K562 (cell line): ENCODE data around the gene TECPR2. TPM values are rescaled to one million over a fixed set of nuclear protein-coding genes. Genes with fewer than 3 reads are reported as not detected.

Source experiments
- ATAC-seq: fragments of 200-7000 bp; cut with Tn5 transposase; 3 replicates; pipeline ENCODE4 v1.9.1; 2020; ENCODE audit warnings: moderate library complexity
- BruUV-seq: library from RNA; stranded (reverse); fragments of 400-500 nt; replicated peaks from 2 replicates; lab custom pipeline; 2021; lab: Mats Ljungman, UMichigan
- CTCF ChIA-PET: fragments of 300-600 bp; formaldehyde crosslinking; extraction: SDS; loops from one replicate; lab custom pipeline; 2021; ENCODE audit warnings: low intra/inter-chr PET ratio; lab: Yijun Ruan, JAX
- POLR2A ChIA-PET: fragments of 300-600, 350-650 bp; sonication (Branson Sonifier 250); formaldehyde crosslinking; extraction: SDS; loops from one replicate; lab custom pipeline; 2021; ENCODE audit warnings: antibody characterized with exemption, inconsistent platforms; lab: Yijun Ruan, JAX
- DNase-seq, 4 experiments: peaks; one replicate each; pipeline versions ENCODE4 v3.0.0 to v3.0.0-alpha.2; 2011 to 2018; ENCODE audit warnings: low spot score in 3 of 4, mixed read lengths in 3 of 4; ENCODE audit errors: extremely low read depth in 1 of 4
- FAIRE-seq: peaks from 2 replicates; lab custom pipeline; 2011; peaks lifted over from hg19 to GRCh38; lab: Jason Lieb, UNC
- H2AFZ ChIP-seq: 2 replicates; pipeline ENCODE4 v1.6.0; 2011; ENCODE audit warnings: low read depth, low read length, control low read depth, inconsistent platforms
- H3K27ac ChIP-seq: fragments of 200-600 bp; 3 replicates; pipeline ENCODE4 v1.8.0; 2011; ENCODE audit warnings: low read depth, mild to moderate bottlenecking, control low read depth, inconsistent platforms, low read length, moderate library complexity, mixed read lengths; ENCODE audit errors: extremely low read depth
- H3K27me3 ChIP-seq, 2 experiments: fragments of 300-600 bp in 1 of 2; 2 replicates in 1 of 2; 3 replicates in 1 of 2; pipeline versions ENCODE4 v1.6.0 to v1.8.0; 2011; ENCODE audit warnings: inconsistent platforms in 2 of 2, low read length in 2 of 2, mild to moderate bottlenecking in 1 of 2, mixed read lengths in 1 of 2, moderate library complexity in 1 of 2; ENCODE audit not compliant: control insufficient read depth in 2 of 2, insufficient read depth in 2 of 2
- H3K36me3 ChIP-seq: fragments of 300-600 bp; 3 replicates; pipeline ENCODE4 v1.8.0; 2011; ENCODE audit warnings: mild to moderate bottlenecking, low read length, inconsistent platforms; ENCODE audit not compliant: control insufficient read depth, insufficient read depth
- H3K4me1 ChIP-seq, 2 experiments: fragments of 200-600 bp in 1 of 2; replicated peaks in 1 of 2; 2 replicates in 1 of 2; 3 replicates in 1 of 2; pipeline versions ENCODE4 v1.5.1 to v1.8.0; 2011; ENCODE audit warnings: inconsistent platforms in 2 of 2, low read length in 2 of 2, mild to moderate bottlenecking in 1 of 2, mixed read lengths in 1 of 2, moderate library complexity in 1 of 2; ENCODE audit not compliant: control insufficient read depth in 2 of 2, insufficient read depth in 2 of 2
- H3K4me2 ChIP-seq: 2 replicates; pipeline ENCODE4 v1.6.1; 2011; ENCODE audit warnings: low read length, control low read depth, inconsistent platforms, mixed read lengths; ENCODE audit not compliant: insufficient read depth
- H3K4me3 ChIP-seq: fragments of 200-600 bp; sonication (generic), shearing (Covaris generic); 2 replicates; pipeline ENCODE4 v1.5.1; 2016; ENCODE audit warnings: control low read depth, inconsistent platforms
- H3K79me2 ChIP-seq: fragments of 200-600 bp; 3 replicates; pipeline ENCODE4 v1.8.0; 2011; ENCODE audit warnings: low read length, inconsistent platforms; ENCODE audit not compliant: control insufficient read depth, insufficient read depth
- H3K9ac ChIP-seq, 2 experiments: 2 replicates each; pipeline versions ENCODE4 v1.6.0 to v1.6.1; 2011; ENCODE audit warnings: low read depth in 2 of 2, low read length in 2 of 2, control low read depth in 1 of 2, inconsistent platforms in 1 of 2, mild to moderate bottlenecking in 1 of 2, mixed read lengths in 1 of 2; ENCODE audit not compliant: insufficient read depth in 1 of 2
- H3K9me1 ChIP-seq: one replicate; pipeline ENCODE4 v1.6.0; 2011; ENCODE audit warnings: inconsistent platforms, mild to moderate bottlenecking, low read length, moderate library complexity; ENCODE audit not compliant: control insufficient read depth, insufficient read depth
- H3K9me3 ChIP-seq: replicated peaks from 2 replicates; pipeline ENCODE4 v1.5.1; 2011; ENCODE audit warnings: low read depth, low read length, inconsistent platforms; ENCODE audit not compliant: control insufficient read depth, insufficient read depth
- H4K20me1 ChIP-seq: replicated peaks from 2 replicates; pipeline ENCODE4 v1.6.1; 2011; ENCODE audit warnings: low read length, inconsistent platforms, mixed read lengths; ENCODE audit not compliant: control insufficient read depth, insufficient read depth
- ATF4 ChIP-seq: fragments of 450-650 bp; formaldehyde crosslinking; IDR thresholded peaks from 2 replicates; pipeline ENCODE4 v1.4.0; 2022; ENCODE audit warnings: mild to moderate bottlenecking, moderate library complexity
- ATF7 ChIP-seq: fragments of 450-650 bp; IDR thresholded peaks from 2 replicates; pipeline ENCODE4 v1.7.1; 2014; ENCODE audit warnings: mild to moderate bottlenecking, moderate library complexity
- BMI1 ChIP-seq: fragments of 150-350 bp; IDR thresholded peaks from 2 replicates; pipeline ENCODE4 v1.6.1; 2014; ENCODE audit warnings: low read length
- CEBPB ChIP-seq: fragments of 450-650 bp; IDR thresholded peaks from 2 replicates; pipeline ENCODE4 v1.6.1; 2016; ENCODE audit warnings: missing genetic modification characterization, missing compliant biosample characterization
- DMBX1 ChIP-seq: fragments of 250-450 bp; sonication (Bioruptor Pico); IDR thresholded peaks from 2 replicates; pipeline ENCODE4 v1.8.0; 2022; ENCODE audit warnings: inconsistent platforms, mild to moderate bottlenecking, moderate library complexity, borderline replicate concordance
- E2F3 ChIP-seq: fragments of 250-450 bp; sonication (Bioruptor Pico); IDR thresholded peaks from 2 replicates; pipeline ENCODE4 v1.4.0; 2020; ENCODE audit warnings: mild to moderate bottlenecking
- EZH2 ChIP-seq: IDR thresholded peaks from 2 replicates; pipeline ENCODE4 v1.6.1; 2012; ENCODE audit warnings: low read depth, mild to moderate bottlenecking, inconsistent platforms, low read length, borderline replicate concordance
- FUS ChIP-seq: fragments of 200-400 bp; formaldehyde crosslinking; optimal IDR thresholded peaks from 2 replicates; pipeline ENCODE3; 2017; ENCODE audit warnings: low read depth, low read length
- MEF2A ChIP-seq: IDR thresholded peaks from 2 replicates; pipeline ENCODE4 v1.6.1; 2011; ENCODE audit warnings: low read depth, mild to moderate bottlenecking, low read length, moderate library complexity; ENCODE audit not compliant: control insufficient read depth
- PBX2 ChIP-seq, 2 experiments: IDR thresholded peaks in 1 of 2; conservative IDR thresholded peaks in 1 of 2; 2 replicates each; pipeline ENCODE4 v1.6.1; 2016; ENCODE audit warnings: low read depth in 2 of 2, mild to moderate bottlenecking in 1 of 2, missing compliant biosample characterization in 1 of 2, missing genetic modification characterization in 1 of 2, moderate library complexity in 1 of 2
- POLR2G ChIP-seq: fragments of 200-400 bp; formaldehyde crosslinking; IDR thresholded peaks from 2 replicates; pipeline ENCODE4 v1.6.1; 2017; ENCODE audit warnings: low read depth, mild to moderate bottlenecking, antibody characterized with exemption, low read length, moderate library complexity
- POLR2H ChIP-seq: IDR thresholded peaks from 2 replicates; pipeline ENCODE4 v1.6.1; 2016; ENCODE audit warnings: missing genetic modification characterization, low read depth, mild to moderate bottlenecking, control low read depth, missing compliant biosample characterization, moderate library complexity
- RFX1 ChIP-seq: fragments of 450-650 bp; IDR thresholded peaks from 2 replicates; pipeline ENCODE4 v1.6.1; 2016; ENCODE audit warnings: mild to moderate bottlenecking, moderate library complexity
- SMAD3 ChIP-seq: fragments of 450-650 bp; formaldehyde crosslinking; conservative IDR thresholded peaks from 2 replicates; pipeline ENCODE4 v1.4.0; 2020; ENCODE audit warnings: mild to moderate bottlenecking
- USF2 ChIP-seq: sonication (generic); formaldehyde crosslinking; IDR thresholded peaks from 2 replicates; pipeline ENCODE4 v1.5.0; 2020; ENCODE audit warnings: missing genetic modification reagents
- ZNF121 ChIP-seq: sonication (generic); formaldehyde crosslinking; conservative IDR thresholded peaks from 2 replicates; pipeline ENCODE4 v1.8.0; 2022; ENCODE audit warnings: missing genetic modification reagents
- ZNF24 ChIP-seq: fragments of 450-650 bp; IDR thresholded peaks from 2 replicates; pipeline ENCODE4 v1.6.1; 2016
- ZNF282 ChIP-seq: sonication (generic); formaldehyde crosslinking; IDR thresholded peaks from 2 replicates; pipeline ENCODE4 v1.8.1; 2023; ENCODE audit warnings: missing genetic modification reagents
- WGBS: fragments of 100-300 bp; shearing (Covaris generic); methylation state at CpG from one replicate; pipeline ENCODE4 v1.1.6; 2016; ENCODE audit warnings: low coverage, mixed read lengths; ENCODE audit not compliant: insufficient coverage; ENCODE audit errors: missing lambda C conversion rate; 5-methylcytosine and 5-hydroxymethylcytosine counted together
- in situ Hi-C: fragments of 300-500 bp; cut with MboI; formaldehyde crosslinking; loops from 4 replicates; pipeline ENCODE4 v1.15.0; 2018; ENCODE audit warnings: inconsistent platforms, mixed read lengths
- intact Hi-C: fragments of 100-400 bp; cut with micrococcal nuclease; formaldehyde crosslinking; loops from 2 replicates; pipeline ENCODE4 v1.14.2; 2022
- polyA plus RNA-seq, 8 experiments: library from polyadenylated mRNA; depleted of rRNA in 4 of 8; stranded (reverse) in 5 of 8; unstranded in 3 of 8; fragments of >200 nt; fragmentation: Nextera tagmentation in 2 of 8; fragmentation: Illumina TruSeq in 1 of 8; extraction: Ambion mirVana in 2 of 8; extraction: Trizol in 1 of 8; gene quantifications; 2 replicates each; pipeline versions ENCODE4 v1.2.1 to v1.2.3, GENCODE V29; 2011 to 2014; ENCODE audit warnings: inconsistent platforms in 1 of 8, missing spikeins in 1 of 8
- total RNA-seq, 7 experiments: library from RNA; depleted of rRNA in 6 of 7; stranded (reverse); fragments of >200 nt in 6 of 7; fragmentation: Illumina TruSeq in 2 of 7; extraction: Trizol in 2 of 7; gene quantifications; 2 replicates each; pipeline versions ENCODE4 v1.2.1 to v1.2.3, GENCODE V29; 2011 to 2021; ENCODE audit warnings: low replicate concordance in 1 of 7

Gene TECPR2
- total and polyA plus RNA-seq, 9 of the 15 experiments (the other 6 are each of a cell fraction or from before 2014, with no cell fraction given) = 0.04 to 3.0 (median 0.83) TPM

- Histone ChIP-seq H3K9me3 (no peaks in the 10 kb centered on the region), H3K36me3 (no peaks in the 10 kb centered on the region), H3K4me2 (peak overlapping the region; percentile 61), H3K4me3 (no peak overlapping the region), H3K4me1 (peaks cover 0 to 6% of the 10 kb centered on the region in 2 experiments; a peak in 4 of 5 replicates), H3K27me3 (no peaks in the 10 kb centered on the region), H2AFZ (peak overlapping the region; percentile 77), H4K20me1 (no peaks in the 10 kb centered on the region), H3K79me2 (no peaks in the 10 kb centered on the region), H3K9ac (peak overlapping the region; percentile 44 to 60; a peak in 3 of 4 replicates), H3K9me1 (no peaks in the 10 kb centered on the region), H3K27ac (peak overlapping the region; percentile 21; the same call in 1 of the 3 replicates)
- in situ Hi-C loops = no loop called here
- ChIA-PET POLR2A (interaction anchor here (0.6 to 1.3 kb wide), 5 partner anchors 11 to 23 kb away, joined by 3 to 6 read pairs (median 4); no protein-coding TSS in a partner anchor), CTCF (no interaction called here)
- BruUV-seq = no TSS peak
- 11% methylated on average over 12 of the region's 14 CpGs for WGBS
- peak; percentile 92 for ATAC-seq
- DNase-seq = peak in 1 of 4 experiments; percentile 24
- no peak for FAIRE-seq
- intact Hi-C loops = no loop called here
- TF ChIP-seq MEF2A (no peak), RFX1 (no peak), BMI1 (no peak), SMAD3 (CRISPR knock-in tag) (no peak), ATF4 (CRISPR knock-in tag) (peak; percentile 87), ZNF121 (CRISPR knock-in tag) (no peak), DMBX1 (CRISPR knock-in tag) (peak; percentile 78; the same call in 1 of the 2 replicates), ZNF282 (CRISPR knock-in tag) (no peak), FUS (no peak), E2F3 (CRISPR knock-in tag) (no peak), ATF7 (no peak), ZNF24 (no peak), PBX2 (CRISPR knock-in tag; IDR thresholded peaks at IDR 0.05; ENCODE audit: low read depth) (no peak), PBX2 (tag; conservative IDR thresholded peaks at IDR 0.05; ENCODE audit: low read depth) (no peak), POLR2H (tag) (peak; percentile 70), POLR2G (peak; percentile 71), USF2 (no peak), EZH2 (no peak), CEBPB (tag) (no peak)
Measured at GRCh38 chr14:102461490-102462338, 99.0 kb downstream of the TECPR2 start.
